Esophagus squamous epithelium (tissue), 4 donors: Measurements from ENCODE around the gene NUDCD2.

Experiments
- POLR2A ChIP-seq, 4 donors: fragments of 450-650 bp; IDR thresholded peaks; one replicate each; pipeline ENCODE4 v1.6.1; 2017; ENCODE audit warnings: antibody characterized with exemption in 4 of 4, mild to moderate bottlenecking in 4 of 4, moderate library complexity in 3 of 4
- TF ChIP-seq, protein P1 (sequence below), 6 experiments: fragments of 450-650 bp in 4 of 6; fragments of 200-600 bp in 2 of 6; sonication (generic) in 2 of 6; IDR thresholded peaks; one replicate each; pipeline ENCODE4 v1.5.1; 2016 to 2019; ENCODE audit warnings: antibody characterized with exemption in 6 of 6, mild to moderate bottlenecking in 4 of 6, moderate library complexity in 4 of 6

- no peak for TF ChIP-seq POLR2A (IDR thresholded peaks at IDR 0.05)
- TF ChIP-seq, protein P1, sequence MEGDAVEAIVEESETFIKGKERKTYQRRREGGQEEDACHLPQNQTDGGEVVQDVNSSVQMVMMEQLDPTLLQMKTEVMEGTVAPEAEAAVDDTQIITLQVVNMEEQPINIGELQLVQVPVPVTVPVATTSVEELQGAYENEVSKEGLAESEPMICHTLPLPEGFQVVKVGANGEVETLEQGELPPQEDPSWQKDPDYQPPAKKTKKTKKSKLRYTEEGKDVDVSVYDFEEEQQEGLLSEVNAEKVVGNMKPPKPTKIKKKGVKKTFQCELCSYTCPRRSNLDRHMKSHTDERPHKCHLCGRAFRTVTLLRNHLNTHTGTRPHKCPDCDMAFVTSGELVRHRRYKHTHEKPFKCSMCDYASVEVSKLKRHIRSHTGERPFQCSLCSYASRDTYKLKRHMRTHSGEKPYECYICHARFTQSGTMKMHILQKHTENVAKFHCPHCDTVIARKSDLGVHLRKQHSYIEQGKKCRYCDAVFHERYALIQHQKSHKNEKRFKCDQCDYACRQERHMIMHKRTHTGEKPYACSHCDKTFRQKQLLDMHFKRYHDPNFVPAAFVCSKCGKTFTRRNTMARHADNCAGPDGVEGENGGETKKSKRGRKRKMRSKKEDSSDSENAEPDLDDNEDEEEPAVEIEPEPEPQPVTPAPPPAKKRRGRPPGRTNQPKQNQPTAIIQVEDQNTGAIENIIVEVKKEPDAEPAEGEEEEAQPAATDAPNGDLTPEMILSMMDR (IDR thresholded peaks at IDR 0.05), result no peak
Measured at GRCh38 chr5:163437011-163437308, 22.9 kb downstream of the NUDCD2 start.
